Trophoblast cell (in vitro differentiated cells and primary cell): ENCODE results near the gene MOV10L1.

Source experiments
- DNase-seq, 2 donors: peaks; one replicate each; pipeline ENCODE4 v3.0.0-alpha.2; 2016
- H2AFZ ChIP-seq: 2 replicates; pipeline ENCODE4 v1.6.1; 2013; ENCODE audit warnings: low read length, moderate library complexity, mild to moderate bottlenecking; ENCODE audit not compliant: insufficient read depth, poor library complexity
- H2AK5ac ChIP-seq: 2 replicates; pipeline ENCODE4 v1.6.1; 2013; ENCODE audit warnings: mild to moderate bottlenecking, low read length
- H2BK120ac ChIP-seq: 2 replicates; pipeline ENCODE4 v1.6.1; 2013; ENCODE audit warnings: low read length, mild to moderate bottlenecking, moderate library complexity; ENCODE audit not compliant: insufficient read depth, poor library complexity
- H2BK12ac ChIP-seq: 2 replicates; pipeline ENCODE4 v1.6.1; 2013; ENCODE audit warnings: mild to moderate bottlenecking, low read length, moderate library complexity
- H2BK5ac ChIP-seq: 2 replicates; pipeline ENCODE4 v1.6.1; 2013; ENCODE audit warnings: low read length, low read depth, moderate library complexity, mild to moderate bottlenecking; ENCODE audit not compliant: poor library complexity
- H3K14ac ChIP-seq: 2 replicates; pipeline ENCODE4 v1.6.1; 2013; ENCODE audit warnings: mild to moderate bottlenecking, low read length
- H3K18ac ChIP-seq: 2 replicates; pipeline ENCODE4 v1.6.1; 2013; ENCODE audit warnings: mild to moderate bottlenecking, low read length
- H3K23ac ChIP-seq: 2 replicates; pipeline ENCODE4 v1.6.1; 2013; ENCODE audit warnings: low read length
- H3K27ac ChIP-seq: 2 replicates; pipeline ENCODE4 v1.5.1; 2013; ENCODE audit warnings: low read depth, mild to moderate bottlenecking, inconsistent platforms, low read length, moderate library complexity
- H3K27me3 ChIP-seq: 2 replicates; pipeline ENCODE4 v1.6.1; 2013; ENCODE audit warnings: inconsistent platforms, mild to moderate bottlenecking, low read length, moderate library complexity; ENCODE audit not compliant: insufficient read depth
- H3K36me3 ChIP-seq, 2 experiments: 1 replicate in 1 of 2; 2 replicates in 1 of 2; pipeline ENCODE4 v1.6.1; 2013; ENCODE audit warnings: low read length in 2 of 2, mild to moderate bottlenecking in 2 of 2, moderate library complexity in 1 of 2; ENCODE audit not compliant: insufficient read depth in 2 of 2, control insufficient read depth in 1 of 2
- H3K4ac ChIP-seq: 2 replicates; pipeline ENCODE4 v1.6.1; 2013; ENCODE audit warnings: low read depth, mild to moderate bottlenecking, low read length, moderate library complexity
- H3K4me1 ChIP-seq, 2 experiments: 1 replicate in 1 of 2; 2 replicates in 1 of 2; pipeline ENCODE4 v1.6.1; 2013; ENCODE audit warnings: low read length in 2 of 2, mild to moderate bottlenecking in 2 of 2, moderate library complexity in 1 of 2; ENCODE audit not compliant: insufficient read depth in 2 of 2, control insufficient read depth in 1 of 2
- H3K4me2 ChIP-seq: 2 replicates; pipeline ENCODE4 v1.6.1; 2013; ENCODE audit warnings: inconsistent platforms, mild to moderate bottlenecking, low read length, moderate library complexity
- H3K4me3 ChIP-seq: 2 replicates; pipeline ENCODE4 v1.5.1; 2013; ENCODE audit warnings: mild to moderate bottlenecking, low read depth, low read length, inconsistent platforms
- H3K79me1 ChIP-seq: one replicate; pipeline ENCODE4 v1.6.1; 2013; ENCODE audit warnings: low read length
- H3K79me2 ChIP-seq: 2 replicates; pipeline ENCODE4 v1.6.1; 2013; ENCODE audit warnings: low read length, mild to moderate bottlenecking; ENCODE audit not compliant: control insufficient read depth, insufficient read depth, poor library complexity
- H3K9ac ChIP-seq: 2 replicates; pipeline ENCODE4 v1.6.1; 2013; ENCODE audit warnings: mild to moderate bottlenecking, low read length
- H3K9me3 ChIP-seq: 2 replicates; pipeline ENCODE4 v1.6.1; 2013; ENCODE audit warnings: low read depth, mild to moderate bottlenecking, control low read depth, inconsistent platforms, low read length; ENCODE audit not compliant: insufficient read depth
- H4K12ac ChIP-seq: 2 replicates; pipeline ENCODE4 v1.6.1; 2013; ENCODE audit warnings: low read depth, mild to moderate bottlenecking, low read length, moderate library complexity
- H4K8ac ChIP-seq: 2 replicates; pipeline ENCODE4 v1.6.1; 2013; ENCODE audit warnings: low read depth, mild to moderate bottlenecking, low read length, moderate library complexity
- H4K91ac ChIP-seq: one replicate; pipeline ENCODE4 v1.6.1; 2013; ENCODE audit warnings: low read depth, mild to moderate bottlenecking, low read length, moderate library complexity
- WGBS: extraction: QIAGEN DNeasy Blood & Tissue Kit; methylation state at CpG from one replicate; pipeline ENCODE4 v1.1.7; 2013; ENCODE audit warnings: missing lambda C conversion rate; ENCODE audit not compliant: insufficient read length, insufficient coverage; ENCODE audit errors: extremely low coverage; 5-methylcytosine and 5-hydroxymethylcytosine counted together

Gene MOV10L1

GRCh38 chr22:50045211-50046018 lies 44.4 kb upstream of the MOV10L1 start:
- H2BK12ac ChIP-seq: no peak overlapping the region
- H3K27me3 ChIP-seq: no peaks in the 10 kb centered on the region
- H3K18ac ChIP-seq: no peak overlapping the region
- no peaks in the 10 kb centered on the region for H3K79me2 ChIP-seq
- no peaks in the 10 kb centered on the region for H3K79me1 ChIP-seq
- WGBS: no CpG with 5 or more reads among the region's 35 CpGs
- H2AFZ ChIP-seq: no peak overlapping the region
- no peaks in the 10 kb centered on the region for H3K4me1 ChIP-seq
- no peak for DNase-seq
- no peak overlapping the region for H3K27ac ChIP-seq
- no peak overlapping the region for H3K4me2 ChIP-seq
- no peak overlapping the region for H4K91ac ChIP-seq
- no peak overlapping the region for H3K14ac ChIP-seq
- H3K9ac ChIP-seq: no peak overlapping the region
- no peak overlapping the region for H4K8ac ChIP-seq
- H2BK5ac ChIP-seq: no peak overlapping the region
- H3K36me3 ChIP-seq: no peaks in the 10 kb centered on the region
- no peaks in the 10 kb centered on the region for H3K9me3 ChIP-seq
- H2AK5ac ChIP-seq: no peak overlapping the region
- no peak overlapping the region for H2BK120ac ChIP-seq
- H4K12ac ChIP-seq: no peak overlapping the region
- no peak overlapping the region for H3K4me3 ChIP-seq
- no peak overlapping the region for H3K4ac ChIP-seq
- H3K23ac ChIP-seq: no peak overlapping the region

GRCh38 chr22:50046019-50046415 lies 43.8 kb upstream of the MOV10L1 start:
- H2BK5ac ChIP-seq: no peak overlapping the region
- H3K79me2 ChIP-seq: no peaks in the 10 kb centered on the region
- no peak overlapping the region for H2AFZ ChIP-seq
- no peak overlapping the region for H3K4me2 ChIP-seq
- WGBS: no CpG with 5 or more reads among the region's 19 CpGs
- no peaks in the 10 kb centered on the region for H3K4me1 ChIP-seq
- H4K91ac ChIP-seq: no peak overlapping the region
- no peaks in the 10 kb centered on the region for H3K79me1 ChIP-seq
- no peak overlapping the region for H3K23ac ChIP-seq
- H3K14ac ChIP-seq: no peak overlapping the region
- no peak overlapping the region for H3K4ac ChIP-seq
- no peak overlapping the region for H2AK5ac ChIP-seq
- H2BK12ac ChIP-seq: no peak overlapping the region
- no peak overlapping the region for H4K12ac ChIP-seq
- H2BK120ac ChIP-seq: no peak overlapping the region
- DNase-seq: no peak
- no peaks in the 10 kb centered on the region for H3K36me3 ChIP-seq
- no peak overlapping the region for H3K4me3 ChIP-seq
- H3K9ac ChIP-seq: no peak overlapping the region
- no peaks in the 10 kb centered on the region for H3K9me3 ChIP-seq
- H3K27ac ChIP-seq: no peak overlapping the region
- H4K8ac ChIP-seq: no peak overlapping the region
- H3K27me3 ChIP-seq: no peaks in the 10 kb centered on the region
- H3K18ac ChIP-seq: no peak overlapping the region

- Histone ChIP-seq H4K91ac (no peak overlapping the region), H3K14ac (no peak overlapping the region), H2BK5ac (no peak overlapping the region), H3K18ac (no peak overlapping the region), H2AFZ (no peak overlapping the region), H2AK5ac (no peak overlapping the region), H2BK120ac (no peak overlapping the region), H3K9ac (no peak overlapping the region), H3K4me2 (no peak overlapping the region), H3K79me1 (no peaks in the 10 kb centered on the region), H3K36me3 (no peaks in the 10 kb centered on the region), H3K4ac (no peak overlapping the region), H3K27me3 (no peaks in the 10 kb centered on the region), H4K12ac (no peak overlapping the region), H3K27ac (no peak overlapping the region), H3K4me3 (no peak overlapping the region), H3K23ac (no peak overlapping the region), H3K79me2 (no peaks in the 10 kb centered on the region), H3K9me3 (no peaks in the 10 kb centered on the region), H2BK12ac (no peak overlapping the region), H3K4me1 (no peaks in the 10 kb centered on the region), H4K8ac (no peak overlapping the region)
- WGBS: no CpG with 5 or more reads among the region's 27 CpGs
- DNase-seq: no peak
These were observed 43.1 kb upstream of the MOV10L1 start for GRCh38 chr22:50046481-50047245.

GRCh38 chr22:50047346-50047745 lies 42.5 kb upstream of the MOV10L1 start:
- H4K91ac ChIP-seq: no peak overlapping the region
- no peaks in the 10 kb centered on the region for H3K27me3 ChIP-seq
- H4K8ac ChIP-seq: no peak overlapping the region
- no peak overlapping the region for H3K14ac ChIP-seq
- H3K9ac ChIP-seq: no peak overlapping the region
- no peaks in the 10 kb centered on the region for H3K79me2 ChIP-seq
- H2AFZ ChIP-seq: no peak overlapping the region
- DNase-seq: no peak
- H3K23ac ChIP-seq: no peak overlapping the region
- no peak overlapping the region for H2BK12ac ChIP-seq
- H2BK120ac ChIP-seq: no peak overlapping the region
- H3K4me1 ChIP-seq: no peaks in the 10 kb centered on the region
- no peaks in the 10 kb centered on the region for H3K9me3 ChIP-seq
- no CpG with 5 or more reads among the region's 16 CpGs for WGBS
- H2BK5ac ChIP-seq: no peak overlapping the region
- no peak overlapping the region for H4K12ac ChIP-seq
- no peak overlapping the region for H3K4ac ChIP-seq
- no peak overlapping the region for H3K4me3 ChIP-seq
- H3K27ac ChIP-seq: no peak overlapping the region
- H3K79me1 ChIP-seq: no peaks in the 10 kb centered on the region
- H3K4me2 ChIP-seq: no peak overlapping the region
- H3K36me3 ChIP-seq: no peaks in the 10 kb centered on the region
- no peak overlapping the region for H3K18ac ChIP-seq
- H2AK5ac ChIP-seq: no peak overlapping the region
